GM19397 (cell line): ENCODE data around the gene MTIF2.
A peak's percentile ranks its signal among the peaks of the same experiment; 100 is the strongest.
"Not testable (repeated sequence)": the region's sequence is repeated elsewhere in the genome, so short reads cannot be mapped to it uniquely, and the experiment has no call there.

Experiments
- ATAC-seq: cut with Tn5 transposase; IDR thresholded peaks from one replicate; pipeline ENCODE4 v1.9.1; 2021; ENCODE audit warnings: mild to moderate bottlenecking, moderate library complexity; ENCODE audit not compliant: unreplicated experiment

The MTIF2 gene

DNA sequence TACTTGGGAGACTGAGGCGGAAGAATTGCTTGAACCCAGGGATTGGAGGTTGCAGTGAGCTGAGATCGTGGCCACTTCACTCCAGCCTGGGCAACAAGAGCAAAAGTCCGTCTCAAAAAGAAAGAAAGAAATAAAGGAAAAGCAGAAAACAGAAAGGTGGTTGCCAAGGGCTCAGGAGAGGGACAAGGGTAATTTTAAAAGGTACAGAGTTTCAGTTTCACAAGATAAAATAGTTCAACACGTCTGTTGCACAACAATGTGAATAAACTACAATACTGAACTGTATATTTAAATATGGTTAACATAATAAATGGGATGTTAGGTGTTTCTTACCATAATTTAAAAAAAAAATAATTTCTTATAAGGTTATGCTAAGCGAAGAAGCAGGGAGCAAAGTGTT lies 23.6 kb downstream of the MTIF2 start:
- no peak for ATAC-seq

DNA sequence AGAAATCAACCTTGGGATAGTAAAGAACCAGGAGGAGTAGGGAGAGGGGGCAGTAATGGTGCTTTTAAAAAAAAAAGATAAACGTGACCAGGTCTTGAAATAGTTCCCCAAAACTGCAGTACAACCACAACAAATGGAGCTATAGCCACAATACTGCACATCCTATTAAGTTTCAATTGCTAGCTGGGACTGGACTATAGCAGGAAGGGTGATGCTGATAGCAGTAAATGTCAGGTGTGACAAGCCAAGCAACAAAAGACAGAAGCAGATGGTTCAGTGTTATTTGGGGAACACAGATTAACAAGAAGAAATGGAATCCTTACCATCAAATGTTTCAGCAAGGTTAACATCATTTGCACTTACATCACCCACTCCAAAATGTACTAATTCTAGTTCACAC lies 26.4 kb downstream of the MTIF2 start:
- ATAC-seq, result no peak

- ATAC-seq, result not testable (repeated sequence)
Observed at GRCh38 chr2:55241582-55241981, 27.4 kb downstream of the MTIF2 start.

- ATAC-seq, result no peak
Observed at GRCh38 chr2:55239656-55240222, 29.3 kb downstream of the MTIF2 start.

GRCh38 chr2:55236992-55237543 lies 32.0 kb downstream of the MTIF2 start:
- ATAC-seq, result no peak

GRCh38 chr2:55235724-55236538 lies 33.1 kb downstream of the MTIF2 start:
- no peak for ATAC-seq

- ATAC-seq, result no peak
Observed at GRCh38 chr2:55233658-55233940, 35.4 kb downstream of the MTIF2 start.

DNA sequence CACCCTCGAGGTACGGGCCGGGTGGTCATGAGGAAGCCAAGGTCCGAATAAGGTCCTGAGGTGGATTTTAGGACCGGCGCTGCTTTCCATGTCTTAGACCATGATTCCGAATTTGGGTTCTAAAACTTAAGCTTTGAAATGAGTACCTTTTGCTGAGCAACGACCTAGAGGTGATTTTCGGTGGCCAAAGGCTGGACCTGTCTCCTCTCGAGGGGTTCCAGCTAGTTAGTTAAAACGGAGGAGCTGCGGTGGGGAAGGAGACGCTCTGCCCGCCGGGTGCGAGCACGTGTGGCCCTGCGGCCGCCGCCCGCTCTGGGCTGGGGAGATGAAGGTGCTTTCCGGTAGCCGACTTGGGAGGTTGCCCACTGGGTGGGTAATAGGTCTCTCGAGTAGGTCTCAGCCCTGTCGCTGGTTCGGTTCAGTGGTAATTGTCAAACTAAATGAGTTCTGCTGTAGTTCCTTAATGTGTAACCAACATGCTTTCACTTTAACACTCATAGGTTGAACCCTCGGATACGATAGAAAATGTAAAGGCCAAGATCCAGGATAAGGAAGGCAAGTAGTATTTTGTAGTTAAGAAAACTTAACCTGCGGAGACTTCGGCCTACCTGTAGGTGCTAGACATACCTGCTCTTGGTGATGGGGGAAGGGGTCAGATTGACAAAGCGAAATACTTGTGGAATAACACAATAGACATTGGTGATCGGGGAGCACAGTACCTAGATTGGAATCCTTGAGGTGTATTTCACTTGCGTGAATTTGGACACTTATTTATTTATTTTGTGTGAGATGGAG lies 36.0 kb downstream of the MTIF2 start:
- peak; percentile 39 for ATAC-seq

GRCh38 chr2:55232084-55232862 lies 36.8 kb downstream of the MTIF2 start, which contains the start of the genes CLHC1 and RPS27A:
Gene CLHC1, minus strand, starts transcription at chr2:55232293. Its CDS starts 9,882 bp downstream, at chr2:55222411.
Gene RPS27A, plus strand, starts transcription at chr2:55232688. Its CDS starts 137 bp downstream, at chr2:55232825.
- ATAC-seq, result peak; percentile 80

DNA sequence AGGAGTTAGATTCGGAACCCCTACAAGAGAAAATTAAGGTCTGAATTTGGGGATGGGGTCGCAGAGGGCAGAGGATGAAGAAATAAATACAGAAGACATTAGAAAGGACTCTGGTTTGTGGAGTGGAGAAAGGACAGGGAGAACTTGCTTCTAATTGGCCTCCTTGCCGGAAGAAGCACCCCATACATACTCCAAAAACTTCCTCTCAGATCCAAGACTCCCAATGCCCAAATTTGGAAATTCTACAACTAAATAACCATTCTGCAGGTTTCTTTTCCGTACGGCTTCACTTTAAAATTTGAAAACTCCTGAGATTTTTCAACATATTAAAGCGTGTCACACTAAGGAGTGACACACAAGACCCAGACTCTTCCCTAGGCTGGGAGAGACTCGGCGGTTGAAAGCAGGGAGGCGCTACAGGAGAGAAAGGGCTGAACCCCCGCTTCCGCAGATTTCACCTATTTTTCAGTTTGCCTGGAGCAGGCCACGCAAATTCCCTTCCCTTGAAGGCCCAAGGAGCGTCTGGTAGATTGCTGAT lies 37.4 kb downstream of the MTIF2 start:
- ATAC-seq, result no peak

GRCh38 chr2:55230551-55230950 lies 38.5 kb downstream of the MTIF2 start:
- ATAC-seq, result no peak

GRCh38 chr2:55229221-55229620 lies 39.8 kb downstream of the MTIF2 start:
- ATAC-seq, result no peak

DNA sequence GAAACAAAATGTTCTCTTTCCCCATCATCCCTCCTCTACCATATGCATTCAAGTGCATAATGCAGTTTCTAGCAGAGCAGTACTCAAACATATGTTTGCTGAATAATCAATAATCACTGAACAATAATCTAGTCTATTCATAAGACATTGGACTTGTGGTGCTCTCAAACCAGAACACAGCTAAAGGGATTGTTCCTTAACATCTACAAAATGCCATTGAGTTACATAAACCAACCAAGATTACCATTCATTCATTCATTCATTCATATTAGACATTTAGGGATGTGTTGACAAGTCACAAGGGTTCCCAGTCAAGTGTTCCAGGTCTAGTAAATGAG lies 40.8 kb downstream of the MTIF2 start:
- ATAC-seq, result no peak

DNA sequence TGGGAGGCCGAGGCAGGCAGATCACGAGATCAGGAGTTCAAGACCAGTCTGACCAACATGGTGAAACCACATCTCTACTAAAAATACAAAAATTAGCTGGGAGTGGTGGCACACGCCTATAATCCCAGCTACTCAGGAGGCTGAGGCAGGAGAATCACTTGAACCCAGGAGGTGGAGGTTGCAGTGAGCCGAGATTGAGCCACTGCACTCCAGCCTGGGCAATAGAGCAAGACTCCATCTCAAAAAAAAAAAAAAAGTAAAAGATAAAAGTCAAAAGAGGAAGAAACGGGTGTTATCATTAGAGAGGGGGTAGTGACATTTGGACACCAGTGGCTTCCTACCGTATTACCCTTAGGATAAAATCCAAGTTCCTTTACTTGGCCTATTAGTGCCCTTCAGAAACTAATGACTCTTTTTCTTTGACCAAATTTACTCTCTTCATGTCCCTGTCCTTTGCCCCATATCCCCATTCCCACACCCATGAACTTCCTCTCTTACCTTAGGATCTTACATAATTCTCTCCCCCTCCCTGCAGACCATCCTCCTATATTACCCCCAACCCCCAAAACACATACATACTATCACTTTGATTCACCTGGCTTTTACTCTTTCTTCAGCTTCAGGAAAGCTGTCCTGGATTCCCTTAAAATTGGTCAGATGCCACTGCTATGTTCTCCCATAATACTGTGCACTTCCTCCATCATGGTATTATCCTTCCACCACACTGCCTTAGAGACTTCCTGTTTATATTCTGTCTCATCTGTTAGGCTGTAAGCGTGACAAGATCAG lies 41.4 kb downstream of the MTIF2 start:
- ATAC-seq, result not testable (repeated sequence)

GRCh38 chr2:55225481-55226020 lies 43.5 kb downstream of the MTIF2 start:
- ATAC-seq, result no peak

DNA sequence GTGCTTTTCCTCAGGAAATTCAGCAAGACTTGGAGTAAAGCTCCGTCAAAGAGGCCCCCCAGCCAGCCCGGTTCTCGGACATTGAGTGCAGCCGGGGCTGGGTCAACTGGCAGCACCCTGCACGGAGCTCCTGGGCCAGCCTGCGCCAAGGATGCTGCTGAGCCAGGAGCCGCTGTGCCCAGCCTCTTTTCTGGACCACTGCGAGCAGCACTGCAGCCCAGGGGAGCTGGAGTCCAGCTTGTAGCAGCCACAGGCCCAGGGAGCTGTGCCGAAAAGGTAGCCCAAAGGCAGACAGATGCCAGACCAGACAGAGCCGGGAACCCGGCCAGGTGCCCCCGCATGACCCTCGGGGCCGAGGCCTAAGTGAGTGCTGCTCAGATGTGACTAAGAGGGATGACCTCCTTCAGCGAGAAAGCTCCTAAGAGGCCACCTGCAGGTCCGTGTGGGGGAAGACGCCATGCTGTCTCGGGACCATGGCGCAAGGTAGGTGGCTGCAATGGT lies 44.2 kb downstream of the MTIF2 start:
- ATAC-seq, result no peak

DNA sequence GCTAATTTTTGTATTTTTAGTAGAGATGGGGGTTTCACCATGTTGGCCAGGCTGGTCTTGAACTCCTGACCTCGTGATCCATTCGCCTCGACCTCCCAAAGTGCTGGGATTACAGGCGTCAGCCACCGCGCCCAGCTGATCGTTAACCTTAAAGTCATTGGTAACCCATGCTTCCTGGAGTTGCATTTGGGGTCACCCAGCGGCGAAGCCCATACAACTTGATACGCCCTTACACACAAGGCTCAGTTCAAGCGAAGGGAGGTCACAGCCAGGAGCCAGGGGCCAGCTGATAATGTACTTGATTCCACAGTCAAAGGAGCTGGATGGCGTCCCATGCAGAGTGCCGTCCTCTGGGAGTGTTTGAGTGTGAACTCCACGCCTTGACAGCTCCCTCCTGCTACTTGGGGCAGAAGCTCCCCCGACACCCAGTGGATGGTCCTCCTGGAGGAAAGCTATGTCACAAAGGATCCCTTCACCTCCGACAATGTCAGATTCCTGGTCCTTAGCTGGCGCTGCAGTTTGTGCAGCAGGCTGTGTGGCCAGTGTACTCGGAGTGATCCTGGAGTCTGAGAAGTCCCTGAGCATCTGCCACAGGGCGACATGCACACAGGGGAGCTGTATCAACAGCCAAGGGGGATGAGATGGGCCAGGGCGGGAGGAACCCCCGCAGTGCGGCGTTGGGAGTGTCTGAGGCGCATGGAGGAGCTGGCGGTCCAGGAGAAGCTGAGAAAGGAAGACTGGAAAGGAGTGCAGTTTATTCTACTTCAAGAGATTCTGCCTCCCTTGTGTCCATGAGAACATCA lies 44.9 kb downstream of the MTIF2 start:
- no peak for ATAC-seq

GRCh38 chr2:55213822-55214221 lies 55.2 kb downstream of the MTIF2 start:
- ATAC-seq, result no peak

- ATAC-seq, result no peak
Observed at GRCh38 chr2:55204950-55205349, 64.1 kb downstream of the MTIF2 start.
